ENCODE results near the gene CRABP1. TPM values are rescaled to one million over a fixed set of nuclear protein-coding genes. Genes with fewer than 3 reads are reported as not detected.

The CRABP1 gene
- total RNA-seq, 1 donor from 2014 or later = not detected

GRCh38 chr15:78301326-78301725 is 38.8 kb upstream of the CRABP1 start:
- TF ChIP-seq CTCF (IDR thresholded peaks at IDR 0.05; ENCODE audit: insufficient read depth, low read length, severe bottlenecking) = no peak
- DNase-seq (ENCODE audit: low read depth) (no peak), FAIRE-seq (no peak)
- no peaks in the 10 kb centered on the region for H3K27me3 ChIP-seq (ENCODE audit: control insufficient read depth, insufficient read depth, low read length)
- H3K4me3 ChIP-seq (ENCODE audit: low read depth, low read length) = no peak overlapping the region
- no peaks in the 10 kb centered on the region for H3K36me3 ChIP-seq (ENCODE audit: control insufficient read depth, insufficient read depth, low read length)

- no peak for DNase-seq (ENCODE audit: low read depth)
- TF ChIP-seq CTCF (IDR thresholded peaks at IDR 0.05; ENCODE audit: insufficient read depth, low read length, severe bottlenecking) = no peak
Measured at GRCh38 chr15:78301828-78302227, 38.3 kb upstream of the CRABP1 start.

GRCh38 chr15:78302579-78303312 is 37.4 kb upstream of the CRABP1 start:
- H3K36me3 ChIP-seq (ENCODE audit: control insufficient read depth, insufficient read depth, low read length) = no peaks in the 10 kb centered on the region
- H3K4me3 ChIP-seq (ENCODE audit: low read depth, low read length) = no peak overlapping the region
- no peak for TF ChIP-seq CTCF (IDR thresholded peaks at IDR 0.05; ENCODE audit: insufficient read depth, low read length, severe bottlenecking)
- no peaks in the 10 kb centered on the region for H3K27me3 ChIP-seq (ENCODE audit: control insufficient read depth, insufficient read depth, low read length)
- FAIRE-seq (no peak), DNase-seq (ENCODE audit: low read depth) (no peak)

More at GRCh38 chr15:78301828-78302227, 38.3 kb upstream of the CRABP1 start:
- no peaks in the 10 kb centered on the region for H3K36me3 ChIP-seq (ENCODE audit: control insufficient read depth, insufficient read depth, low read length)
- no peak for FAIRE-seq
- H3K27me3 ChIP-seq (ENCODE audit: control insufficient read depth, insufficient read depth, low read length) = no peaks in the 10 kb centered on the region
- no peak overlapping the region for H3K4me3 ChIP-seq (ENCODE audit: low read depth, low read length)

- no peaks in the 10 kb centered on the region for H3K27me3 ChIP-seq (ENCODE audit: control insufficient read depth, insufficient read depth, low read length)
- TF ChIP-seq CTCF (IDR thresholded peaks at IDR 0.05; ENCODE audit: insufficient read depth, low read length, severe bottlenecking) = no peak
- DNase-seq (ENCODE audit: low read depth) = no peak
Measured at GRCh38 chr15:78304216-78305066, 35.7 kb upstream of the CRABP1 start.

GRCh38 chr15:78306176-78306774 is 33.9 kb upstream of the CRABP1 start:
- no peak for TF ChIP-seq CTCF (IDR thresholded peaks at IDR 0.05; ENCODE audit: insufficient read depth, low read length, severe bottlenecking)
- Histone ChIP-seq H3K4me3 (ENCODE audit: low read depth, low read length) (no peak overlapping the region), H3K27me3 (ENCODE audit: control insufficient read depth, insufficient read depth, low read length) (no peaks in the 10 kb centered on the region), H3K36me3 (ENCODE audit: control insufficient read depth, insufficient read depth, low read length) (no peaks in the 10 kb centered on the region)
- DNase-seq (ENCODE audit: low read depth) (no peak), FAIRE-seq (no peak)

More at GRCh38 chr15:78304216-78305066, 35.7 kb upstream of the CRABP1 start:
- Histone ChIP-seq H3K36me3 (ENCODE audit: control insufficient read depth, insufficient read depth, low read length) (no peaks in the 10 kb centered on the region), H3K4me3 (ENCODE audit: low read depth, low read length) (no peak overlapping the region)
- no peak for FAIRE-seq
